Stimulated activated effector memory CD8-positive, alpha-beta T cell treated with anti-CD3 and anti-CD28 coated beads, Interleukin-12 subunit alpha, Interleukin-12 subunit beta, amount 100 ng/mL, for 72 hours (primary cell): ENCODE data around the gene NR2F6.

ENCODE experiments used
- ATAC-seq: fragments of 150-1000 bp; cut with Tn5 transposase; 2 replicates; pipeline ENCODE4 v1.10.0; 2021
- DNase-seq, 2 donors: peaks; one replicate each; pipeline ENCODE4 v3.0.0; 2021 to 2022; ENCODE audit warnings: low spot score in 2 of 2
- H3K27ac Mint-ChIP-seq: one replicate; pipeline ENCODE4 v1.8.0; 2022; ENCODE audit warnings: mild to moderate bottlenecking, mixed read lengths
- H3K36me3 Mint-ChIP-seq: one replicate; pipeline ENCODE4 v1.8.0; 2022; ENCODE audit warnings: mild to moderate bottlenecking, mixed read lengths
- H3K4me1 Mint-ChIP-seq: one replicate; pipeline ENCODE4 v1.8.0; 2022; ENCODE audit warnings: mixed read lengths
- H3K4me3 Mint-ChIP-seq: one replicate; pipeline ENCODE4 v1.8.0; 2022; ENCODE audit warnings: mild to moderate bottlenecking, mixed read lengths
- H3K9me3 Mint-ChIP-seq: one replicate; pipeline ENCODE4 v1.8.0; 2022; ENCODE audit warnings: mixed read lengths

NR2F6 gene

DNA sequence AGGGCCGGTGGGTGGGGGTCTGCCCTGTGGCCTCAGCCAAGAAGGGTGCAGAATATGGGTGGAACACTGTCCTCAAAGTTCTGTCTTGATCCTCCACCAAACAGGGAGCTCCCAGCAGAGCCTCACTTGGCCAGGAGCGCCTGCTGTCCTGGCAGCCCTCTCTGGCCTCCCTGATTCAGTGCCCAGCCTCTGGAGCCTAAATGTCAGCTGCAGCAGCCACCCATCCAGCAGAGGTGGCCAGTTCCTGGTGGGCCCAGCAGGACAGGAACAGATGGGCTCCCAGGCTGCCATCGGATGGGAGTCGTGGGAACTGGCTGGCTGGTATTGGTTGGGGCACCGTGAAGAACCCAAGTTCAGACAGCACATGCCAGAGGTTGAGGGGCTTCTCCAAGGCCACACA, 32.4 kb downstream of the NR2F6 start:
- H3K9me3 Mint-ChIP-seq: no peaks in the 10 kb centered on the region
- no peak overlapping the region for H3K4me3 Mint-ChIP-seq
- DNase-seq (no peak), ATAC-seq (no peak)
- H3K36me3 Mint-ChIP-seq: peaks cover 91% of the 10 kb centered on the region
- peaks cover 22% of the 10 kb centered on the region for H3K4me1 Mint-ChIP-seq
- peak overlapping the region; percentile 54 for H3K27ac Mint-ChIP-seq

DNA sequence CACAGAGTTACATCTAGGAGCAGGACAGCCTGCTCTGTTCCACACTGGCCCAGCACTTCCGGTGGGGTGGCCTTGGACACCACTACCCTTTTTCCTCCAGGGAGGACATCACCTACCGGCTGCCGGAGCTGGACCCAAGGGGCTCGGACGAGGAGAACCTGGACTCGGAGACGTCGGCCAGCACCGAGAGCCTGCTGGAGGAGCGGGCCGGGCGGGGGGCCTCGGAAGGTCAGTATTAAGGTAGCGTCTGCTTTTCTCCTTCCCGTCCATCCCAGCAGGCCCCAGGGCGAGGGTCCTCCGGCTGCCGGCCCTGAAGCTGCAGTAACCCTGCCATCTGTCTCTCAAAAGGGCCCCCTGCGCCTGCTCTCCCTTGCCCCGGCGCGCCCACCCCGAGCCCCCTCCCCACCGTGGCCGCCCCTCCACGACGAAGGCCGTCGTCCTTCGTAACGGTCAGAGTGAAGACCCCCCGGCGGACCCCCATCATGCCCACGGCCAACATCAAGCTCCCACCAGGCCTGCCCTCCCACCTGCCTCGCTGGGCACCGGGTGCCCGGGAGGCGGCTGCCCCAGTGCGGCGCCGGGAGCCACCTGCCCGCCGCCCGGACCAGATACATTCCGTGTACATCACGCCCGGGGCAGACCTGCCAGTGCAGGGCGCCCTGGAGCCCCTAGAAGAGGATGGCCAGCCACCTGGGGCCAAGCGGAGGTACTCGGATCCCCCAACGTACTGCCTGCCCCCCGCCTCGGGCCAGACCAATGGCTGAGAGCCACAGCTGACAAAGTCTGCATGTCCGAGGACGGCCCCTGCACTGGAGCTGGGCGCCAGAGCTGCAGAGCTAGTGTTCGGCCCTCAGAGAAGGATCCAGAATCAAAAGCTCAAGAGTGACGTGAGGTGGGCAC, 33.9 kb downstream of the NR2F6 start:
- Mint-ChIP-seq H3K27ac (no peak overlapping the region), H3K4me1 (peaks cover 22% of the 10 kb centered on the region), H3K4me3 (no peak overlapping the region), H3K9me3 (no peaks in the 10 kb centered on the region), H3K36me3 (peaks cover 90% of the 10 kb centered on the region)
- DNase-seq: no peak
- ATAC-seq: no peak

DNA sequence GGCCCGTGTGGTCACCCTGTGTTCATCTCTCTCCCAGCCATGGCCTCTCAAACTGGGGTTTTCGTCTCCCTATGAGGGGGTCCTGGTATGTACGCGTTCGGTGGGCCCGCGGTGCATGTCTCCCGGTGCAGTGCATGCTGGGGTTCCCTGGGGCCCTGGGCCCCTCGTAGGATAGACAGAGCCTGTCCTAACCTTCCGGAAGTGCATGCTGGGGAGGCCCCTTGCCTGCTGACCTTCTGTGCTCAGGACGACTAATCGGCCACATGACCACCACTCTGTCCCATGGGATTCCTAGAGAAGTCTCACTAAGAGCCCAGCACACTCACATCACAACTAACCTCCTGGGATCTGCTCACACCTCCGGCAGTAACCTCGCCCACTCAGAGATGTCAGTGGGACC, 35.4 kb downstream of the NR2F6 start:
- ATAC-seq: no peak
- no peak overlapping the region for H3K4me3 Mint-ChIP-seq
- H3K4me1 Mint-ChIP-seq: peaks cover 21% of the 10 kb centered on the region
- H3K36me3 Mint-ChIP-seq: peaks cover 87% of the 10 kb centered on the region
- H3K27ac Mint-ChIP-seq: peak overlapping the region; percentile 92
- no peak for DNase-seq
- no peaks in the 10 kb centered on the region for H3K9me3 Mint-ChIP-seq

DNA sequence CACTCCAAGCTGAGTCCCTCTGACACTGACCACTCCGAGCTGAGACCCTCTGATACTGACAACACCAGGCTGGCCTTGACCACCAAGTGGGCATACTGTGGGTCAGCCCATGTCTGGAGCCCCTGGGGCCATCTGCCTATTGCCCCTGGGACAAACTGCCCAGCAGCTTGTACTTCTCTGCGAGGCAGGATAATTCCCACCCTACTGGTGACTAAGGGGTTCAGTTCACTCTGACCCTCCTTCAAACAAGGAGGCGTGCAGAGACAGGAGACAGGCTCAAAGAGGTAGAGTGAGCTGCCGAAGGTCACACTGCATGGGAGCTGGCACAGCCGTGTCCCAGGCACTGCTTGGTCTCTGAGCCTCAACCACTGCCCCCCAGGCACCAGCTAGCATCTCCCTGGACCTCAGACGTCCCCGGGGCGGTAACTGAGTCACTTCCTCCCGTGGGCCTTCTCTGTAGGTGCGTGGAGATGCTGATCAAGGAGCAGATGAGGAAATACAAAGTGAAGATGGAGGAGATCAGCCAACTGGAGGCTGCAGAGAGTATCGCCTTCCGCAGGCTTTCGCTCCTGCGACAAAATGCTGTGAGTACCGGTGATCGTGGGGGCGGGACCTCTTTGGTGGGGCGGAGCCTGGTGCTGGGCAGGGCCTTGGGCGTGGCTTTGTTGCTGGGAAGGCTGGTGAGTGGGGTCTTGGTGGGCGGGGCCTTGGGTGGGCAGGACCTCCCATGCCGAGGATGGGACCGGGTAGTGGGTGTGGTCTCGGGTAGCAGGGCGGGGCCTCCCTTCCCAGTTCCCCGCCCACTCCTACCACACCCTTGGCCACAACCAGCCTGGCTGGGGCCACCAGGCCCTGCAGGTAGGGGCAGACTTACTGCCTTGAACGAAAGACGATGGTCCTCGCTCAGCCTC, 36.3 kb downstream of the NR2F6 start:
- peaks cover 81% of the 10 kb centered on the region for H3K36me3 Mint-ChIP-seq
- peaks cover 12% of the 10 kb centered on the region for H3K4me1 Mint-ChIP-seq
- no peaks in the 10 kb centered on the region for H3K9me3 Mint-ChIP-seq
- H3K4me3 Mint-ChIP-seq: no peak overlapping the region
- peak in 1 of 2 donors; percentile 70 for DNase-seq
- peak; percentile 57 for ATAC-seq
- peak overlapping the region; percentile 92 for H3K27ac Mint-ChIP-seq

DNA sequence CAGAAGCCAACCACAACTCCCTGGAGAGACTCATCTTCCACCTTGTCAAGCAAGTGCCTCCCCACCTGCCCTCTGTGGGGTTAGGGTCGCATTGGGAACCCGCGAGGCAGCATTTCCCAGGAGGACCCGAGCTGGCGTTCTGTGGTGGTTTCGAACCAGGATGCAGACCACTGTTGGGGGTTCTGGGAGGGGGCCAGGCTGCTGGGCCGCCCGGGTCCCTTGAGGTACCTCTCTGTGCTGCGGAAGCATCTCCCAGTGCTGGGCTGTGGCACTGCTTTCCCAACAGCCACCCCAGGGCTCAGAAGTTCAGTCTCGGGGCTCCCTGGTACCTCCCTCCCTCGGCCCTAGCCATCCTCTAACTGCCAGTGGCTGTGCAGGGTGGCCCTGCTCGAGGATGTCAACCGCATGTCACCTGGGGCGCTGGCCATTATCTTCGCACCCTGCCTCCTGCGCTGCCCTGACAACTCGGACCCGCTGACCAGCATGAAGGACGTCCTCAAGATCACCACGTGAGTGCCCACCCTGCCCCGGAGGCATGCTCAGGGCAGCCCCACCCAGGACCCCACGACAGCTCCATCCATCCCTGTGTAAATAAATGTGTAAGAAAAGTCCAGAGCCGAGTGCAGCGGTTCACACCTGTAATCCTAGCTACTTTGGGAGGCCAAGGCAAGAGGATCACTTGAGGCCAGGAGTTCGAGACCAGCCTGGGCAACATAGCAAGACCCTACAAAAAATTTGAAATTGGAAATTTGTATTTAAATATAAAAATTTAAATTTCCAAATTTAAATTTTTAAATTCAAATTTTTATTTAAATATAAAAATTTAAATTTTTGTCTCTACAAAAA, 38.8 kb downstream of the NR2F6 start:
- Mint-ChIP-seq H3K4me3 (no peak overlapping the region), H3K36me3 (peaks cover 57% of the 10 kb centered on the region), H3K9me3 (no peaks in the 10 kb centered on the region), H3K4me1 (peaks cover 11% of the 10 kb centered on the region), H3K27ac (no peak overlapping the region)
- DNase-seq: no peak
- no peak for ATAC-seq

DNA sequence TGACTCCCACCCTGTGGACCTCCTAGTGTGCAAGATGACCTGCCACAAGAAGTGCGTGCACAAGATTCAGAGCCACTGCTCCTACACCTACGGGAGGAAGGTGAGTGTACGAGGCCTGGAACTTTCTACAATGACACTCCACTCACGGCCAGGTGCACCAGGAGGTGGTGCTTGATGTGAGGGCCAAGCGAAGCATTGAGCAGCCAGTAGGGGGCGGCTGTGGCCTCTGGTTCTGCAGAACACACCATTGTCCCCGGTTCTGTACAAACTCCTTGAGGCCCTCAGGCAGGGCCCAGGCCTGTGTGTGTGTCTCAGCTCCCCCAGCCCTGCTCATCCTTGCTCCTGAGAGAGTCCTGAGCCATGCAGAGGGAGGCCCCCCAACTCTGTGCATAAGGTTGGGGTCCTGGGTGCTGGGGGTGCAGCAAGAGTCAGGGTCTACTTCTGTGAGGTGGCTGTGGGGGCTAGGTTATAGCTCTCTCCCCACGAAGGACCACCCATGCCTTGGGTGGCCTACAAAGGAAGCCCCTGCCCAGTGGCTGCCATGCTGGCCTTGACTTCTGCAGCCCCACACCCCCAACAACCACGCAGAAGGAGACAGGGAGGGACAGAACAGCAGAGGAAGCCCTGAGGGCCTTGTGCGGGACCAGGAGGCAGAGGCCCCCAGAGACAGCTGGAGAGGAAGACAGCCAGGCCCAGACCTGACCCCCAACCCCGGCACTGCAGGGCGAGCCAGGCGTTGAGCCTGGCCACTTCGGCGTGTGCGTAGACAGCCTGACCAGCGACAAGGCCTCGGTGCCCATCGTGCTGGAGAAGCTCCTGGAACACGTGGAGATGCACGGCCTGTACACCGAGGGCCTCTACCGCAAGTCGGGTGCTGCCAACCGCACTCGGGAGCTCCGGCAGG, 40.2 kb downstream of the NR2F6 start:
- H3K4me3 Mint-ChIP-seq: no peak overlapping the region
- peaks cover 43% of the 10 kb centered on the region for H3K36me3 Mint-ChIP-seq
- peaks cover 11% of the 10 kb centered on the region for H3K4me1 Mint-ChIP-seq
- H3K9me3 Mint-ChIP-seq: no peaks in the 10 kb centered on the region
- DNase-seq (peak in 1 of 2 donors; percentile 28), ATAC-seq (peak; percentile 60)
- H3K27ac Mint-ChIP-seq: no peak overlapping the region

DNA sequence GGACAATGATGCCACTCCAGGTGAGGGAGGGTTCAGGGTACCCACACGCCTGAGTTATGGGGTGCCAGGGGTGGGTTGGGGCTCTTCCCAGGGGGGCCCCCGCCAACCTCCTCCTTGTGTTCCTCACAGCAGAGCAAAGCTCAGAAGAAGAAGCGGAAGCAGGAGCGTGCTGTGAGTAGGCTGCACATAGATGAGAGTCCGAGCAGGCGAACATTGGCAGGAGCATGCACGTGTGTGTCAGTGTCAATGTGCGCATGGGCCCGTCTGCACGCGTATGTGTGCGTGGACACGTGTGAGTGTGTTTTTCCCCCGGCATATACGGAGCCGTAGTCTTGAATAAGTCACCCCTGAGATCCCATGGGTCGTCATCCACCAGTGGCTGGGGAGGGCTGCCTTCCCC, 43.0 kb downstream of the NR2F6 start:
- H3K4me1 Mint-ChIP-seq: no peaks in the 10 kb centered on the region
- H3K27ac Mint-ChIP-seq: no peak overlapping the region
- no peak for DNase-seq
- no peak overlapping the region for H3K4me3 Mint-ChIP-seq
- ATAC-seq: no peak
- peaks cover 17% of the 10 kb centered on the region for H3K36me3 Mint-ChIP-seq
- H3K9me3 Mint-ChIP-seq: no peaks in the 10 kb centered on the region

DNA sequence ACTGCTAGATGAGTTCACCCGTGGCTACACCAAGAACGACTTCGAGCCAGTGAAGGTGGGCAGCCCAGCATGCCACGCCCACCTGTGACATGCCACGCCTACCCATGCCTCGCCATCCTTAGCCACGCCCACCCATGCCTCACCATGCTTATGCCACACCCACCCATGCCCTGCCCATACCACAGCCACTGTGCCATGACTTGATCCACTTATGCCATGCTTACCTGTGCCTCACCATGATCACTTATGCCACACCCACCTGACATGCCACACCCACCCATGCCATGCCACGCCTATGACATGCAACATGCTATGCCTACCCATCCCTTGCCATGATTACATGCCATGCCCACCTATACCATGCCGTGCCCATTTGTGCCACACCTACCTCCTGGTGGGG, 43.5 kb downstream of the NR2F6 start:
- Mint-ChIP-seq H3K4me1 (no peaks in the 10 kb centered on the region), H3K9me3 (no peaks in the 10 kb centered on the region), H3K4me3 (no peak overlapping the region), H3K27ac (peak overlapping the region; percentile 40), H3K36me3 (peaks cover 12% of the 10 kb centered on the region)
- DNase-seq: no peak
- ATAC-seq: peak; percentile 64

DNA sequence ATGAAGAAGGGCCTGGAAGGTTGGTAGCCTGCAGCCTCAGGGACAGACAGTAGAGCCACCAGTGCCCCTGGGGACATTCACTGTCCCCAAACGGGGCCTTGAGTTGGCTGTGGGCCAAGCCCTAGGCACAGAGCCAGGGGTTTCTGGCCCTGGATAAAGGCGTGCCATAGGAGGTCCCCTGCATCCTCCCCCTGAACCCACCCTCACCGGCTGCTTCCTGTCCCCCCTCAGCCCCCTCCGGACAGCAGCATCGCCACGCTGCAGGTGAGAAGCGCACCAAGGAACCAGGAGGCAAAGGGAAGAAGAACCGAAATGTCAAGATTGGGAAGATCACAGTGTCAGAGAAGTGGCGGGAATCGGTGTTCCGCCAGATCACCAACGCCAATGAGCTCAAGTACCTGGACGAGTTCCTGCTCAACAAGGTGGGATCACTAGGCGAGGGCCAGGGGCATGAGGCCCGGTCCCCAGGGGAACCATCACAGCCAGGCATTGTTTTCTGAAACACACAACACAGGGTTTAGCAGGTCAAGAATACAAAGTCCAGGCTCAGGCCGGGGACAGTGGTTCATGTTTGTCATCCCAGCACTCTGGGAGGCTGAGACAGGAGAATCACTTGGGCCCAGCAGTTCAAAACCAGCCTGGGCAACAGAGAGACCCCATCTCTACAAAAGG, 45.2 kb downstream of the NR2F6 start:
- no peaks in the 10 kb centered on the region for H3K36me3 Mint-ChIP-seq
- H3K4me1 Mint-ChIP-seq: no peaks in the 10 kb centered on the region
- H3K27ac Mint-ChIP-seq: peak overlapping the region; percentile 59
- no peak for DNase-seq
- no peak overlapping the region for H3K4me3 Mint-ChIP-seq
- no peak for ATAC-seq
- no peaks in the 10 kb centered on the region for H3K9me3 Mint-ChIP-seq

DNA sequence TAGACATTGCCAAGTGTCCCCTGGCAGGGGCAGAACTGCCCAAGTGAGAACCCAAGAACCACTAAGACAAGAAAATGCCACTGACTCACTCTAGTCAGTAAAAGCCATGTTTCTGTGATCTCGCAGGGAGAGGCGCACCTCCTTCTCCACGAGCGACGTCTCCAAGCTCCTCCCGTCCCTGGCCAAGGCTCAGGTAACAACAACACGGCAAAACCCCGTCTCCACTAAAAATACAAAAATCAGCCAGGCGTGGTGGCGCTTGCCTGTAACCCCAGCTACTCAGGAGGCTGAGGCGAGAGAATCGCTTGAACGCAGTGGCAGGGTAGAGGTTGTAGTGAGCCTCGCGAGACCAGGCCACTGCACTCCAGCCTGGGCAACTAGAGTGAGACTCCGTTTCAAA, 48.1 kb downstream of the NR2F6 start:
- DNase-seq (no peak), ATAC-seq (no peak)
- no peak overlapping the region for H3K27ac Mint-ChIP-seq
- no peaks in the 10 kb centered on the region for H3K4me1 Mint-ChIP-seq
- H3K4me3 Mint-ChIP-seq: no peak overlapping the region
- H3K9me3 Mint-ChIP-seq: no peaks in the 10 kb centered on the region
- no peaks in the 10 kb centered on the region for H3K36me3 Mint-ChIP-seq

DNA sequence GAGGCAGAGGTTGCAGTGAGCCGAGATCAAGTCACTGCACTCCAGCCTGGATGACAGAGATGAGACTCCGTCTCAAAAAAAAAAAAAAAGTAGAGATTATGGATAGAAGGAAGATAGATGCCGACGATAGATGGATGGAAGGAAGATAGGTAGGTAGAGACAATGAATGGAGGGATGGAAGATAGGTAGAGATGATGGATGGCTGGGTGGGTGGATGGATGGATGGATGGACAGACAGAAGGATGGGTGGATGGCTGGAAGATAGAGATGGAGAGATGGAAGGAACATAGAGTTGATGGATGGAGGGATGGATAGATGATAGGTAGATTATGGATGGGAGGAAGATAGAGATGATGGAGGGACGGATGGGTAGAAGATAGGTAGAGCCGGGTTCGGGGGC, 49.1 kb downstream of the NR2F6 start:
- DNase-seq: no peak
- Mint-ChIP-seq H3K4me1 (no peaks in the 10 kb centered on the region), H3K4me3 (no peak overlapping the region), H3K27ac (peak overlapping the region; percentile 13), H3K36me3 (no peaks in the 10 kb centered on the region), H3K9me3 (no peaks in the 10 kb centered on the region)
- no peak for ATAC-seq

DNA sequence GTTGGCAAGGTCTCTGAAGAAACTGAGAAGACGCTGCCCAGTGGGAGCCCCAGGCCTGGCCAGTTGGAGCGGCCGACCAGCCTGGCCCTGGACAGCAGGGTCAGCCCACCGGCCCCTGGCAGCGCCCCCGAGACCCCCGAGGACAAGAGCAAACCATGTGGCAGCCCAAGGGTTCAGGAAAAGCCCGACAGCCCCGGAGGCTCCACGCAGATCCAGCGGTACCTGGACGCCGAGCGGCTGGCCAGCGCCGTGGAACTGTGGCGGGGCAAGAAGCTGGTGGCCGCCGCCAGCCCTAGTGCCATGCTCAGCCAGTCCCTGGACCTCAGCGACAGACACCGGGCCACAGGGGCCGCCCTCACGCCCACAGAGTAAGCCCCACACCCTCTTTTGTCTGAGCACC, 50.6 kb downstream of the NR2F6 start:
- H3K4me1 Mint-ChIP-seq: no peaks in the 10 kb centered on the region
- ATAC-seq: no peak
- no peak overlapping the region for H3K4me3 Mint-ChIP-seq
- no peaks in the 10 kb centered on the region for H3K36me3 Mint-ChIP-seq
- peak overlapping the region; percentile 56 for H3K27ac Mint-ChIP-seq
- no peak for DNase-seq
- H3K9me3 Mint-ChIP-seq: no peaks in the 10 kb centered on the region

DNA sequence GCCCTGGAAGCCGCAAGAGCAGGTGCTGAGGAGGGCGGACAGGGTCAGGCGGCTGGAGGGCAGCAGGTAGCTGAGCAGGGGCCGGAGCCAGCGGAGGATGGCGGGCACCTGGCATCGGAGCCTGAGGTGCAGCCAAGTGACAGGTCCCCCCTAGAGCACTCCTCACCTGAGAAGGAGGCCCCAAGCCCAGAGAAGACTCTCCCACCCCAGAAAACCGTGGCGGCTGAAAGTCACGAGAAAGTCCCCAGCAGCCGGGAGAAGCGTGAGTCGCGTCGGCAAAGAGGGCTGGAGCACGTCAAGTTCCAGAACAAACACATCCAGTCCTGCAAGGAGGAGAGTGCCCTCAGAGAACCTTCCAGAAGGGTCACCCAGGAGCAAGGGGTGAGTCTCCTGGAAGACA, 51.1 kb downstream of the NR2F6 start:
- Mint-ChIP-seq H3K9me3 (no peaks in the 10 kb centered on the region), H3K36me3 (no peaks in the 10 kb centered on the region), H3K4me1 (no peaks in the 10 kb centered on the region), H3K27ac (no peak overlapping the region), H3K4me3 (no peak overlapping the region)
- ATAC-seq (no peak), DNase-seq (no peak)

DNA sequence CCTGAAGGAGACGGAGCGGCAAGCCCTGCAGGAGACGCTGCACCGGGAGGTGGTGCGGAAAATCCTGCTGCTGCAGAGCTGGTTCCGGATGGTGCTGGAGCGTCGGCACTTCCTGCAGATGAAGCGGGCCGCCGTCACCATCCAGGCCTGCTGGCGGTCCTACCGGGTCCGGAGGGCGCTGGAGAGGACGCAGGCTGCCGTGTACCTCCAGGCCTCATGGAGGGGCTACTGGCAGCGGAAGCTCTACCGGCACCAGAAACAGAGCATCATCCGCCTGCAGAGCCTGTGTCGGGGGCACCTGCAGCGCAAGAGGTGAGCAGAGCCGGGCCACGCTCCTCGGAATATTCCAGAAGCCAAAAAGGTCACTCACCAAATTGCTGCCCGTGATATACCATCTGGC, 53.0 kb downstream of the NR2F6 start:
- H3K36me3 Mint-ChIP-seq: no peaks in the 10 kb centered on the region

More for the DNA sequence above, 53.0 kb downstream of the NR2F6 start:
- DNase-seq: no peak
- Mint-ChIP-seq H3K4me3 (no peak overlapping the region), H3K9me3 (no peaks in the 10 kb centered on the region), H3K4me1 (no peaks in the 10 kb centered on the region), H3K27ac (no peak overlapping the region)
- ATAC-seq: no peak
